Measurements from ENCODE around the gene PPM1F.
"Not testable (repeated sequence)": the region's sequence is repeated elsewhere in the genome, so short reads cannot be mapped to it uniquely, and the experiment has no call there.

Gene PPM1F

DNA sequence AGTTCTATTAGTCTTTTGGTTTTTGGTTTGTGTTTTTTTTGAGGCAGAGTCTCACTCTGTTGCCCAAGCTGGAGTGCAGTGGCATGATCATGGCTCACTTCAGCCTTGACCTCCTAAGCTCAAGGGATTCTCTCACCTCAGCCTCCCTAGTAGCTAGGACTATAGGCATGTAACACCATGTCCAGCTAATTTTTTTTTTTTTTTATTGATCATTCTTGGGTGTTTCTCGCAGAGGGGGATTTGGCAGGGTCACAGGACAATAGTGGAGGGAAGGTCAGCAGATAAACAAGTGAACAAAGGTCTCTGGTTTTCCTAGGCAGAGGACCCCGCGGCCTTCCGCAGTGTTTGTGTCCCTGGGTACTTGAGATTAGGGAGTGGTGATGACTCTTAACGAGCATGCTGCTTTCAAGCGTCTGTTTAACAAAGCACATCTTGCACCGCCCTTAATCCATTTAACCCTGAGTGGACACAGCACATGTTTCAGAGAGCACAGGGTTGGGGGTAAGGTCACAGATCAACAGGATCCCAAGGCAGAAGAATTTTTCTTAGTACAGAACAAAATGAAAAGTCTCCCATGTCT is 69.8 kb downstream of the PPM1F start:
- not testable (repeated sequence) for DNase-seq

DNA sequence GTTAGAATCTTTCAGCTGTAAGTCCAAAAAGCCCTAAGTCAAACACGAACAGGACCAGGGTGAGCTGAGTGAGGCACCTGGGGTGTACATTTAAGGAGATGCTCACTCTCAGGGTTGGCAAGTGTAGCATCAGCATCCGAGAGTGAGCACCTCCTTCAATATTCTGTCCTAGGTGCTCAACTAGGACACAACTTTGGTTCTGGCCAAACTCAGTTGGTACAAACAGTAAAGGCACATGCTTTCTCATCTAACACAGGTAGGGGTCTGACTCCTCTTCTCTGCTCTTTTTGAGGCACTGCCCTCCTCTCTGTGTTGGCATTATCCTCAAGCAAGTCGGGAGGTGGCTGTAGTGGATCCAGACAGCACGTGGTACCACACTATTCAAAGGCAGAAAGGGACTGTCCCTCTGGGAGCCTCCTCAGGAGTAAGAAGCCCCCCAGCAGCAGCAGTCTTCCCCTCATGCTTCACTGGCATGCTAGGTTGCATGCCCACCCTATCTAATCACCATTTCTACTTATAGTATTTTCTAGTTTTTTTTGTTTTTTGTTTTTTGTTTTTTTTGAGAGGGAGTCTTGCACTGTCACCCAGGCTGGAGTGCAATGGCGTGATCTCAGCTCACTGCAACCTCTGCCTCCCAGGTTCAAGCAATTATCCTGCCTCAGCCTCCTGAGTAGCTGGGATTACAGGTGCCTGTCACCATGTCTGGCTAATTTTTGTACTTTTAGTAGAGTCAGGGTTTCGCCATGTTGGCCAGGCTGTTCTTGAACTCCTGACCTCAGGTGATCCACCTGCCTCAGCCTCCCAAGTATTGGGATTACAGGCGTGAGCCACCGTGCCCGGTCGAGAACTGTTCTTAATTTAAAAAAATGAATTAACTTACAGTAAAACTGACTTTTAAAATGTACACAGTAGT is 70.6 kb downstream of the PPM1F start:
- no peak for DNase-seq

DNA sequence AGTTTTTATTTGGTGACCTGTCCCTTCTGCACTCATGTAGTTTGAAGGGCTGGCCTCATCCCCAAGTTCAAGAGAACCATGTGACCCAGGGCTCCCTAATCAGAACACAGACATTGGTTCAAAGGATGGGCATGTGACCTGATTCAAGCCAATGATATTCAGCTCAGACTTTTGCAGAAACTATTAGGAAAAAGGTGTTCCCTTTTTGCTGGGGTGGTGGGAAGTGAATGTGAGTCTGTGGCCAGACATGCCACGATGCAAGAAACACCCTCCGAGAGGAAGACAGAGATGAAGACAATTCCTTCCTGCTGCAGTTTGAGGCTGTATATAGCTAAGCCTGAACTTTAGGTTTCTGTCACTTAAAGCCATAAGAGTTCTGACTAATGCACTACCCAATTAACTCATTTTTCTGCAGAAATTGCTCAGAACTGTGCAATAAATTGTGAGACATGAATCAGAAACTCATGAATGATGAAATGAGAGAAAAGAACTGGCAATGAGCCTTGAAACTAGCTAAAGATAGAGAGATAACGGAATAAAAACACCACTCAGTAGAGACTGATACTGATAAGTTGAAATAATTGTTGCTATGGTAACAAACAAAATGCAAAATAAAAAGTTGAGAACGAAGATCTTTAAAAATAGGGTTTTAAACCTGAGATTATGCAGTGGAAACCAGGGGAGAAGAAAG is 76.0 kb downstream of the PPM1F start:
- no peak for DNase-seq

DNA sequence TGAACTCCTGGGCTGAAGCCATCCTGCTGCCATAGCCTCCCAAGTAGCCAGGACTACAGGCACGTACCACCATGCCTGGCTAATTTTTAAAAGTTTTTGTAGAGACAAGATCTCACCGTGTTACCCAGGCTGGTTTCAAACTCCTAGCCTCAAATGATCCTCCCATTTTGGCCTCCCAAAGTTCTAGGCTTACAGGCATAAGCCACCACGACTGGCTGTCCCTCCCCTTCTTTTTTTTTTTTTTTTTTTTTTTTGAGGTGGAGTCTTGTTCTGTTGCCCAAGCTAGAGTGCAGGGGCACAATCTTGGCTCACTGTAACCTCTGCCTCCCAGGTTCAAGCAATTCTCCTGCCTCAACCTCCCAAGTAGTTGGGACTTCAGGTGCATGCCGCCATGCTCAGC is 77.7 kb downstream of the PPM1F start:
- not testable (repeated sequence) for DNase-seq

DNA sequence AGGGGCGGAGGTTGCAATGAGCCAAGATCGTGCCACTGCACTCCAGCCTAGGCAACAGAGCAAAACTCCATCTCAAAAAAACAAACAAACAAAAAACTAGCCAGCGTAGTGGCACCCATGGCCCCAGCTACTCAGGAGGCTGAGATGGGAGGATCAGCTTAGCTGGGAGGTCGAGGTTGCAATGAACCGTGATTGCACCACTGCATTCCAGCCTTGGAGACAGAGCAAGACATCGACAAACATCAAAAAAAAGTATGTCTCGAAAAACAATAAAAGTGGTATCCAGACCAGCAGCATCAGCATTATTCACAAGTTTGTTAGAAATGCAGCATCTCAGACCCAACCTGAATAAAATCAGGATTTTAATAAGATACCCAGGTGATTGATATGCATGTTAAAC is 79.0 kb downstream of the PPM1F start:
- no peak for DNase-seq

DNA sequence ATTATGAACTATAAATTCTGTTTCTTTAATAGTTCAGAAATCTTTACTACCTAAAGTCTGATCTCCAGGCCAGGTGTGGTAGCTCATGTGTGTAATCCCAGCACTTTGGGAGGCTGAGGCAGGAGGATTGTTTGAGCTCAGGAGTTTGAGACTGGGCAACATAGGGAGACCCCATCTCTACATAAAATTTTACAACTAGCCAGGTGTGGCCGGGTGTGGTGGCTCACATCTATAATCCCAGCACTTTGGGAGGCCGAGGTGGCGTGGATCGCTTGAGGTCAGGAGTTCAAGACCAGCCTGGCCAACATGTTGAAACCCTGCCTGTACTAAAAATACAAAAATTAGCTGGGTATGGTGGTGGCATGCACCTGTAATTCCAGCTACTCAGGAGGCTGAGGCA is 79.9 kb downstream of the PPM1F start:
- not testable (repeated sequence) for DNase-seq

Measured in NCI-H446 (cell line).